Lower leg skin (tissue), 3 donors: Measurements from ENCODE around the gene LRRC10.

Source experiments
- POLR2A ChIP-seq, 2 donors: fragments of 450-650 bp; IDR thresholded peaks; one replicate each; pipeline ENCODE4 v1.6.1; 2016 to 2017; ENCODE audit warnings: antibody characterized with exemption in 2 of 2, mild to moderate bottlenecking in 1 of 2, moderate library complexity in 1 of 2
- TF ChIP-seq, protein P1 (sequence below), 3 donors: fragments of 450-650 bp; IDR thresholded peaks; one replicate each; pipeline ENCODE4 v1.5.1; 2016; ENCODE audit warnings: antibody characterized with exemption in 3 of 3, mild to moderate bottlenecking in 3 of 3, moderate library complexity in 2 of 3

DNA sequence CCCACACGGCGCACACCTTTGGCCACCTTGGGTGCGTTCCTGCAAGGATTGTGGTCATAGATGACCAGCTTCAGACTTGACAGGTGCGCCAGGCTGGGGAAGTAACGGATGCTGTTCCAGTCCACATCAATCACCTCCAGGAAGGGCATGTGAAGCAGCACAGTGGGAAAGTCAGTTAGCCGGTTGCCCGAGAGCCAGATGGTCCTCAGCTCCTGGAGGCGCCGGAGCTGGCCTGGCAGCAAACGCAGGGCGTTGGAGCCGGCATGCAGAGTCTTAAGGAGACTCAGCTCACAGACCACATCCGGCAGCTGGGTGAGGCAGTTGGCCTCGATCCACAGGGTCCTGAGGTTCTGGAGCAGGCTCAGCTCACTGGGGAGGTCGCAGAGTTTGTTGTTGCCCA lies 581 bp downstream of the LRRC10 start:
- TF ChIP-seq, protein P1, sequence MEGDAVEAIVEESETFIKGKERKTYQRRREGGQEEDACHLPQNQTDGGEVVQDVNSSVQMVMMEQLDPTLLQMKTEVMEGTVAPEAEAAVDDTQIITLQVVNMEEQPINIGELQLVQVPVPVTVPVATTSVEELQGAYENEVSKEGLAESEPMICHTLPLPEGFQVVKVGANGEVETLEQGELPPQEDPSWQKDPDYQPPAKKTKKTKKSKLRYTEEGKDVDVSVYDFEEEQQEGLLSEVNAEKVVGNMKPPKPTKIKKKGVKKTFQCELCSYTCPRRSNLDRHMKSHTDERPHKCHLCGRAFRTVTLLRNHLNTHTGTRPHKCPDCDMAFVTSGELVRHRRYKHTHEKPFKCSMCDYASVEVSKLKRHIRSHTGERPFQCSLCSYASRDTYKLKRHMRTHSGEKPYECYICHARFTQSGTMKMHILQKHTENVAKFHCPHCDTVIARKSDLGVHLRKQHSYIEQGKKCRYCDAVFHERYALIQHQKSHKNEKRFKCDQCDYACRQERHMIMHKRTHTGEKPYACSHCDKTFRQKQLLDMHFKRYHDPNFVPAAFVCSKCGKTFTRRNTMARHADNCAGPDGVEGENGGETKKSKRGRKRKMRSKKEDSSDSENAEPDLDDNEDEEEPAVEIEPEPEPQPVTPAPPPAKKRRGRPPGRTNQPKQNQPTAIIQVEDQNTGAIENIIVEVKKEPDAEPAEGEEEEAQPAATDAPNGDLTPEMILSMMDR (IDR thresholded peaks at IDR 0.05) = no peak
- no peak for TF ChIP-seq POLR2A (IDR thresholded peaks at IDR 0.05)
